GM08714 (cell line): ENCODE data around the gene PARP12.

Experiments
- H3K4me3 ChIP-seq: fragments of 200-500 bp; sonication (Bioruptor generic); 2 replicates; pipeline ENCODE4 v1.5.1; 2014; ENCODE audit warnings: mild to moderate bottlenecking, low read length, inconsistent platforms
- ZNF274 ChIP-seq: IDR thresholded peaks from 2 replicates; pipeline ENCODE4 v1.6.1; 2012; ENCODE audit warnings: mild to moderate bottlenecking, low read depth, low read length

Gene PARP12

GRCh38 chr7:140021603-140022002, 41.1 kb downstream of the PARP12 start:
- no peak for TF ChIP-seq ZNF274
- no peak overlapping the region for H3K4me3 ChIP-seq

- no peak for TF ChIP-seq ZNF274
- H3K4me3 ChIP-seq = no peak overlapping the region
These were observed 43.1 kb downstream of the PARP12 start for GRCh38 chr7:140019606-140020005.

GRCh38 chr7:140019172-140019571, 43.6 kb downstream of the PARP12 start:
- TF ChIP-seq ZNF274 = no peak
- no peak overlapping the region for H3K4me3 ChIP-seq

GRCh38 chr7:140018125-140019043, 44.4 kb downstream of the PARP12 start:
- TF ChIP-seq ZNF274 = no peak
- no peak overlapping the region for H3K4me3 ChIP-seq

GRCh38 chr7:140017543-140017942, 45.2 kb downstream of the PARP12 start:
- no peak overlapping the region for H3K4me3 ChIP-seq
- no peak for TF ChIP-seq ZNF274

GRCh38 chr7:140017034-140017433, 45.7 kb downstream of the PARP12 start:
- H3K4me3 ChIP-seq = no peak overlapping the region
- no peak for TF ChIP-seq ZNF274

- H3K4me3 ChIP-seq = no peak overlapping the region
- TF ChIP-seq ZNF274 = no peak
These were observed 46.2 kb downstream of the PARP12 start for GRCh38 chr7:140016540-140016939.

- no peak overlapping the region for H3K4me3 ChIP-seq
- TF ChIP-seq ZNF274 = no peak
These were observed 47.2 kb downstream of the PARP12 start for GRCh38 chr7:140015471-140015970.

GRCh38 chr7:140014123-140014522, 48.6 kb downstream of the PARP12 start:
- no peak overlapping the region for H3K4me3 ChIP-seq
- TF ChIP-seq ZNF274 = no peak

- TF ChIP-seq ZNF274 = no peak
- H3K4me3 ChIP-seq = no peak overlapping the region
These were observed 49.1 kb downstream of the PARP12 start for GRCh38 chr7:140013676-140014075.

- H3K4me3 ChIP-seq = no peak overlapping the region
- no peak for TF ChIP-seq ZNF274
These were observed 52.4 kb downstream of the PARP12 start for GRCh38 chr7:140010194-140010895.

GRCh38 chr7:140009735-140010134, 53.0 kb downstream of the PARP12 start:
- H3K4me3 ChIP-seq = no peak overlapping the region
- TF ChIP-seq ZNF274 = no peak

GRCh38 chr7:140008755-140009610, 53.8 kb downstream of the PARP12 start:
- H3K4me3 ChIP-seq = no peak overlapping the region
- no peak for TF ChIP-seq ZNF274

GRCh38 chr7:140007051-140007690, 55.6 kb downstream of the PARP12 start:
- no peak for TF ChIP-seq ZNF274
- H3K4me3 ChIP-seq = no peak overlapping the region

GRCh38 chr7:140006600-140006999, 56.2 kb downstream of the PARP12 start:
- TF ChIP-seq ZNF274 = no peak
- no peak overlapping the region for H3K4me3 ChIP-seq
